Trophoblast cell (in vitro differentiated cells and primary cell): ENCODE measurements around the gene SRSF3.
A peak's percentile ranks its signal among the peaks of the same experiment; 100 is the strongest.

ENCODE experiments used
- DNase-seq, 2 donors: peaks; one replicate each; pipeline ENCODE4 v3.0.0-alpha.2; 2016
- H2AFZ ChIP-seq: 2 replicates; pipeline ENCODE4 v1.6.1; 2013; ENCODE audit warnings: low read length, moderate library complexity, mild to moderate bottlenecking; ENCODE audit not compliant: insufficient read depth, poor library complexity
- H2AK5ac ChIP-seq: 2 replicates; pipeline ENCODE4 v1.6.1; 2013; ENCODE audit warnings: mild to moderate bottlenecking, low read length
- H2BK120ac ChIP-seq: 2 replicates; pipeline ENCODE4 v1.6.1; 2013; ENCODE audit warnings: low read length, mild to moderate bottlenecking, moderate library complexity; ENCODE audit not compliant: insufficient read depth, poor library complexity
- H2BK12ac ChIP-seq: 2 replicates; pipeline ENCODE4 v1.6.1; 2013; ENCODE audit warnings: mild to moderate bottlenecking, low read length, moderate library complexity
- H2BK5ac ChIP-seq: 2 replicates; pipeline ENCODE4 v1.6.1; 2013; ENCODE audit warnings: low read length, low read depth, moderate library complexity, mild to moderate bottlenecking; ENCODE audit not compliant: poor library complexity
- H3K14ac ChIP-seq: 2 replicates; pipeline ENCODE4 v1.6.1; 2013; ENCODE audit warnings: mild to moderate bottlenecking, low read length
- H3K18ac ChIP-seq: 2 replicates; pipeline ENCODE4 v1.6.1; 2013; ENCODE audit warnings: mild to moderate bottlenecking, low read length
- H3K23ac ChIP-seq: 2 replicates; pipeline ENCODE4 v1.6.1; 2013; ENCODE audit warnings: low read length
- H3K27ac ChIP-seq: 2 replicates; pipeline ENCODE4 v1.5.1; 2013; ENCODE audit warnings: low read depth, mild to moderate bottlenecking, inconsistent platforms, low read length, moderate library complexity
- H3K27me3 ChIP-seq: 2 replicates; pipeline ENCODE4 v1.6.1; 2013; ENCODE audit warnings: inconsistent platforms, mild to moderate bottlenecking, low read length, moderate library complexity; ENCODE audit not compliant: insufficient read depth
- H3K36me3 ChIP-seq, 2 experiments: 1 replicate in 1 of 2; 2 replicates in 1 of 2; pipeline ENCODE4 v1.6.1; 2013; ENCODE audit warnings: low read length in 2 of 2, mild to moderate bottlenecking in 2 of 2, moderate library complexity in 1 of 2; ENCODE audit not compliant: insufficient read depth in 2 of 2, control insufficient read depth in 1 of 2
- H3K4ac ChIP-seq: 2 replicates; pipeline ENCODE4 v1.6.1; 2013; ENCODE audit warnings: low read depth, mild to moderate bottlenecking, low read length, moderate library complexity
- H3K4me1 ChIP-seq, 2 experiments: 1 replicate in 1 of 2; 2 replicates in 1 of 2; pipeline ENCODE4 v1.6.1; 2013; ENCODE audit warnings: low read length in 2 of 2, mild to moderate bottlenecking in 2 of 2, moderate library complexity in 1 of 2; ENCODE audit not compliant: insufficient read depth in 2 of 2, control insufficient read depth in 1 of 2
- H3K4me2 ChIP-seq: 2 replicates; pipeline ENCODE4 v1.6.1; 2013; ENCODE audit warnings: inconsistent platforms, mild to moderate bottlenecking, low read length, moderate library complexity
- H3K4me3 ChIP-seq: 2 replicates; pipeline ENCODE4 v1.5.1; 2013; ENCODE audit warnings: mild to moderate bottlenecking, low read depth, low read length, inconsistent platforms
- H3K79me1 ChIP-seq: one replicate; pipeline ENCODE4 v1.6.1; 2013; ENCODE audit warnings: low read length
- H3K79me2 ChIP-seq: 2 replicates; pipeline ENCODE4 v1.6.1; 2013; ENCODE audit warnings: low read length, mild to moderate bottlenecking; ENCODE audit not compliant: control insufficient read depth, insufficient read depth, poor library complexity
- H3K9ac ChIP-seq: 2 replicates; pipeline ENCODE4 v1.6.1; 2013; ENCODE audit warnings: mild to moderate bottlenecking, low read length
- H3K9me3 ChIP-seq: 2 replicates; pipeline ENCODE4 v1.6.1; 2013; ENCODE audit warnings: low read depth, mild to moderate bottlenecking, control low read depth, inconsistent platforms, low read length; ENCODE audit not compliant: insufficient read depth
- H4K12ac ChIP-seq: 2 replicates; pipeline ENCODE4 v1.6.1; 2013; ENCODE audit warnings: low read depth, mild to moderate bottlenecking, low read length, moderate library complexity
- H4K8ac ChIP-seq: 2 replicates; pipeline ENCODE4 v1.6.1; 2013; ENCODE audit warnings: low read depth, mild to moderate bottlenecking, low read length, moderate library complexity
- H4K91ac ChIP-seq: one replicate; pipeline ENCODE4 v1.6.1; 2013; ENCODE audit warnings: low read depth, mild to moderate bottlenecking, low read length, moderate library complexity
- WGBS: extraction: QIAGEN DNeasy Blood & Tissue Kit; methylation state at CpG from one replicate; pipeline ENCODE4 v1.1.7; 2013; ENCODE audit warnings: missing lambda C conversion rate; ENCODE audit not compliant: insufficient read length, insufficient coverage; ENCODE audit errors: extremely low coverage; 5-methylcytosine and 5-hydroxymethylcytosine counted together

SRSF3 gene

GRCh38 chr6:36612101-36612625 lies 18.0 kb downstream of the SRSF3 start:
- Histone ChIP-seq H3K9me3 (no peaks in the 10 kb centered on the region), H2BK12ac (no peak overlapping the region), H3K23ac (no peak overlapping the region), H3K36me3 (peaks cover 19 to 41% of the 10 kb centered on the region in 2 experiments), H3K9ac (no peak overlapping the region), H4K8ac (no peak overlapping the region), H3K4ac (no peak overlapping the region), H3K27ac (no peak overlapping the region), H3K14ac (no peak overlapping the region), H3K4me3 (no peak overlapping the region), H3K18ac (no peak overlapping the region), H3K27me3 (no peaks in the 10 kb centered on the region), H3K79me2 (no peaks in the 10 kb centered on the region), H3K79me1 (no peaks in the 10 kb centered on the region), H3K4me1 (no peaks in the 10 kb centered on the region), H4K12ac (no peak overlapping the region), H2BK5ac (no peak overlapping the region), H2AK5ac (no peak overlapping the region), H4K91ac (no peak overlapping the region), H2BK120ac (no peak overlapping the region), H2AFZ (no peak overlapping the region), H3K4me2 (no peak overlapping the region)
- no CpG with 5 or more reads among the region's 10 CpGs for WGBS
- DNase-seq, result no peak

GRCh38 chr6:36613200-36613995 lies 19.2 kb downstream of the SRSF3 start:
- H3K9me3 ChIP-seq, result no peaks in the 10 kb centered on the region
- H3K23ac ChIP-seq, result no peak overlapping the region
- no peak for DNase-seq
- H4K8ac ChIP-seq, result no peak overlapping the region
- peaks cover 12 to 31% of the 10 kb centered on the region in 2 experiments for H3K36me3 ChIP-seq
- no peak overlapping the region for H3K14ac ChIP-seq
- no peaks in the 10 kb centered on the region for H3K4me1 ChIP-seq
- H2BK12ac ChIP-seq, result no peak overlapping the region
- no peak overlapping the region for H2AFZ ChIP-seq
- no peak overlapping the region for H3K18ac ChIP-seq
- no peak overlapping the region for H4K12ac ChIP-seq
- H3K9ac ChIP-seq, result no peak overlapping the region
- H3K27me3 ChIP-seq, result no peaks in the 10 kb centered on the region
- H3K79me2 ChIP-seq, result no peaks in the 10 kb centered on the region
- H3K4me2 ChIP-seq, result no peak overlapping the region
- no peak overlapping the region for H2BK120ac ChIP-seq
- H3K4ac ChIP-seq, result no peak overlapping the region
- no peak overlapping the region for H4K91ac ChIP-seq
- H3K4me3 ChIP-seq, result no peak overlapping the region
- no peak overlapping the region for H2AK5ac ChIP-seq
- no peak overlapping the region for H2BK5ac ChIP-seq
- H3K27ac ChIP-seq, result no peak overlapping the region
- no CpG with 5 or more reads among the region's 9 CpGs for WGBS
- H3K79me1 ChIP-seq, result no peaks in the 10 kb centered on the region

- H3K27ac ChIP-seq, result no peak overlapping the region
- no peaks in the 10 kb centered on the region for H3K79me2 ChIP-seq
- no peak overlapping the region for H4K91ac ChIP-seq
- H3K9me3 ChIP-seq, result no peaks in the 10 kb centered on the region
- no peaks in the 10 kb centered on the region for H3K27me3 ChIP-seq
- no peaks in the 10 kb centered on the region for H3K4me1 ChIP-seq
- no peak overlapping the region for H3K23ac ChIP-seq
- H3K4me2 ChIP-seq, result no peak overlapping the region
- H2AFZ ChIP-seq, result no peak overlapping the region
- no peaks in the 10 kb centered on the region for H3K79me1 ChIP-seq
- H3K9ac ChIP-seq, result no peak overlapping the region
- no peak overlapping the region for H3K18ac ChIP-seq
- H2BK5ac ChIP-seq, result no peak overlapping the region
- DNase-seq, result peak; percentile 51 to 84
- H4K8ac ChIP-seq, result no peak overlapping the region
- no peak overlapping the region for H3K4me3 ChIP-seq
- H3K14ac ChIP-seq, result no peak overlapping the region
- no peak overlapping the region for H2BK120ac ChIP-seq
- H4K12ac ChIP-seq, result no peak overlapping the region
- no peak overlapping the region for H2BK12ac ChIP-seq
- no CpG with 5 or more reads among the region's 7 CpGs for WGBS
- peaks cover 6 to 21% of the 10 kb centered on the region in 2 experiments for H3K36me3 ChIP-seq
- no peak overlapping the region for H2AK5ac ChIP-seq
- no peak overlapping the region for H3K4ac ChIP-seq
Observed at GRCh38 chr6:36615018-36615761, 21.0 kb downstream of the SRSF3 start.

GRCh38 chr6:36616893-36617521 lies 22.8 kb downstream of the SRSF3 start:
- no peak overlapping the region for H3K4me2 ChIP-seq
- no peak overlapping the region for H3K4ac ChIP-seq
- H3K27ac ChIP-seq, result no peak overlapping the region
- WGBS, result no CpG with 5 or more reads among the region's 5 CpGs
- peaks cover 3 to 8% of the 10 kb centered on the region in 2 experiments for H3K36me3 ChIP-seq
- H3K4me1 ChIP-seq, result no peaks in the 10 kb centered on the region
- H3K4me3 ChIP-seq, result no peak overlapping the region
- H4K91ac ChIP-seq, result no peak overlapping the region
- H3K18ac ChIP-seq, result no peak overlapping the region
- H3K9me3 ChIP-seq, result no peaks in the 10 kb centered on the region
- no peaks in the 10 kb centered on the region for H3K27me3 ChIP-seq
- H2BK12ac ChIP-seq, result no peak overlapping the region
- no peak overlapping the region for H2AFZ ChIP-seq
- H2AK5ac ChIP-seq, result no peak overlapping the region
- no peaks in the 10 kb centered on the region for H3K79me2 ChIP-seq
- no peak overlapping the region for H2BK120ac ChIP-seq
- H3K14ac ChIP-seq, result no peak overlapping the region
- no peak overlapping the region for H2BK5ac ChIP-seq
- H3K79me1 ChIP-seq, result no peaks in the 10 kb centered on the region
- no peak overlapping the region for H3K9ac ChIP-seq
- DNase-seq, result peak in 1 of 2 donors; percentile 45
- no peak overlapping the region for H3K23ac ChIP-seq
- H4K12ac ChIP-seq, result no peak overlapping the region
- no peak overlapping the region for H4K8ac ChIP-seq
